Keratinocyte (primary cell): ENCODE data around the gene DEFB108B. TPM values are rescaled to one million over a fixed set of nuclear protein-coding genes. Genes with fewer than 3 reads are reported as not detected.
A peak's percentile ranks its signal among the peaks of the same experiment; 100 is the strongest.
"Not testable (repeated sequence)": the region's sequence is repeated elsewhere in the genome, so short reads cannot be mapped to it uniquely, and the experiment has no call there.

Experiments used
- DNase-seq: peaks from one replicate; pipeline ENCODE4 v3.0.0-alpha.2; 2011; ENCODE audit warnings: low read depth, missing footprints, low spot score
- FAIRE-seq: peaks from 2 replicates; lab custom pipeline; 2011; peaks lifted over from hg19 to GRCh38; lab: Jason Lieb, UNC
- H2AFZ ChIP-seq: 2 replicates; pipeline ENCODE4 v1.6.0; 2012; ENCODE audit warnings: low read length, control low read depth, inconsistent platforms; ENCODE audit not compliant: control insufficient read depth
- H3K27ac ChIP-seq: 2 replicates; pipeline ENCODE4 v1.5.1; 2011; ENCODE audit warnings: low read length; ENCODE audit not compliant: control insufficient read depth, insufficient read depth
- H3K27me3 ChIP-seq: 3 replicates; pipeline ENCODE4 v1.6.0; 2011; ENCODE audit warnings: low read length; ENCODE audit not compliant: control insufficient read depth, insufficient read depth; ENCODE audit errors: extremely low read depth
- H3K36me3 ChIP-seq, 2 experiments: 2 replicates in 1 of 2; 3 replicates in 1 of 2; pipeline ENCODE4 v1.5.1; 2011; ENCODE audit warnings: low read length in 2 of 2, mild to moderate bottlenecking in 1 of 2; ENCODE audit not compliant: control insufficient read depth in 2 of 2, insufficient read depth in 2 of 2; ENCODE audit errors: extremely low read depth in 1 of 2
- H3K4me1 ChIP-seq: 3 replicates; pipeline ENCODE4 v1.5.1; 2011; ENCODE audit warnings: low read length; ENCODE audit not compliant: control insufficient read depth, insufficient read depth; ENCODE audit errors: extremely low read depth
- H3K4me2 ChIP-seq: 3 replicates; pipeline ENCODE4 v1.6.0; 2011; ENCODE audit warnings: low read depth, low read length; ENCODE audit not compliant: control insufficient read depth, insufficient read depth; ENCODE audit errors: extremely low read depth
- H3K4me3 ChIP-seq, 3 experiments: fragments of 200-600 bp in 1 of 3; sonication (generic) in 1 of 3; 2 replicates in 2 of 3; 3 replicates in 1 of 3; pipeline ENCODE4 v1.5.1; 2011 to 2016; ENCODE audit warnings: low read length in 3 of 3, mild to moderate bottlenecking in 3 of 3, control low read depth in 2 of 3, inconsistent platforms in 1 of 3, low read depth in 1 of 3, mixed read lengths in 1 of 3, mixed run types in 1 of 3, moderate library complexity in 1 of 3; ENCODE audit not compliant: control insufficient read depth in 2 of 3, insufficient read depth in 2 of 3; ENCODE audit errors: extremely low read depth in 1 of 3
- H3K79me2 ChIP-seq: 2 replicates; pipeline ENCODE4 v1.6.0; 2012; ENCODE audit warnings: low read length; ENCODE audit not compliant: control insufficient read depth, insufficient read depth
- H3K9ac ChIP-seq: 3 replicates; pipeline ENCODE4 v1.6.0; 2011; ENCODE audit warnings: low read length; ENCODE audit not compliant: control insufficient read depth, insufficient read depth; ENCODE audit errors: extremely low read depth
- H3K9me1 ChIP-seq: 3 replicates; pipeline ENCODE4 v1.6.0; 2011; ENCODE audit warnings: low read length; ENCODE audit not compliant: control insufficient read depth, insufficient read depth; ENCODE audit errors: extremely low read depth
- H3K9me3 ChIP-seq: 2 replicates; pipeline ENCODE4 v1.5.1; 2012; ENCODE audit warnings: low read depth, low read length; ENCODE audit not compliant: control insufficient read depth
- H4K20me1 ChIP-seq: 3 replicates; pipeline ENCODE4 v1.6.0; 2011; ENCODE audit warnings: low read length; ENCODE audit not compliant: control insufficient read depth, insufficient read depth; ENCODE audit errors: extremely low read depth
- EZH2 ChIP-seq: IDR thresholded peaks from one replicate; pipeline ENCODE4 v1.6.1; 2012; ENCODE audit warnings: inconsistent platforms, mild to moderate bottlenecking, low read length, moderate library complexity
- dilution Hi-C: fragments of 300-500 bp; cut with MboI; formaldehyde crosslinking; loops from one replicate; pipeline ENCODE4 v1.7.0; 2020; ENCODE audit warnings: low sequenced_read_pairs; ENCODE audit not compliant: extremely low pct_ligation_motif_present
- polyA plus RNA-seq, 5 experiments: library from polyadenylated mRNA; depleted of rRNA in 3 of 5; stranded (reverse) in 3 of 5; stranded (forward) in 1 of 5; unstranded in 1 of 5; fragments of >200 nt; gene quantifications; 1 replicate in 1 of 5; 2 replicates in 3 of 5; 3 replicates in 1 of 5; pipeline versions ENCODE4 v1.2.1 to v1.2.3, GENCODE V29; 2011 to 2012; ENCODE audit warnings: missing spikeins in 2 of 5, low read depth in 1 of 5, low replicate concordance in 1 of 5

The DEFB108B gene
- polyA plus RNA-seq, 1 donor (not counting 4 experiments of a cell fraction or from before 2014, with no cell fraction given): not detected

- H3K36me3 ChIP-seq, H3K4me1 ChIP-seq, H3K4me2 ChIP-seq, H3K27me3 ChIP-seq, H3K79me2 ChIP-seq, H3K27ac ChIP-seq, H4K20me1 ChIP-seq, H3K9me1 ChIP-seq, DNase-seq, H3K9me3 ChIP-seq, FAIRE-seq, H3K9ac ChIP-seq, dilution Hi-C loops, H3K4me3 ChIP-seq: not testable (repeated sequence)
- peak overlapping the region; percentile 44 for H2AFZ ChIP-seq
Measured at GRCh38 chr11:71842720-71843119, 9.7 kb downstream of the DEFB108B start.

- H3K4me2 ChIP-seq, H3K36me3 ChIP-seq, H3K9me1 ChIP-seq, H3K9ac ChIP-seq, H3K79me2 ChIP-seq, H2AFZ ChIP-seq, FAIRE-seq, H3K27ac ChIP-seq, H3K4me1 ChIP-seq, dilution Hi-C loops, DNase-seq, H4K20me1 ChIP-seq, H3K27me3 ChIP-seq, H3K9me3 ChIP-seq, H3K4me3 ChIP-seq: not testable (repeated sequence)
Measured at GRCh38 chr11:71843355-71843754, 10.4 kb downstream of the DEFB108B start.

GRCh38 chr11:71843858-71844257, 10.9 kb downstream of the DEFB108B start:
- H3K4me3 ChIP-seq: no peak overlapping the region
- peaks cover 4% of the 10 kb centered on the region for H3K4me1 ChIP-seq
- FAIRE-seq (no peak), DNase-seq (no peak)
- H3K9me3 ChIP-seq: no peaks in the 10 kb centered on the region
- no peak overlapping the region for H3K4me2 ChIP-seq
- no peaks in the 10 kb centered on the region for H3K27me3 ChIP-seq
- dilution Hi-C loops: no loop called here
- no peaks in the 10 kb centered on the region for H3K36me3 ChIP-seq
- H3K9ac ChIP-seq: no peak overlapping the region
- no peak overlapping the region for H2AFZ ChIP-seq
- no peaks in the 10 kb centered on the region for H3K79me2 ChIP-seq
- H3K9me1 ChIP-seq: no peaks in the 10 kb centered on the region
- no peak for TF ChIP-seq EZH2
- H3K27ac ChIP-seq: no peak overlapping the region
- no peaks in the 10 kb centered on the region for H4K20me1 ChIP-seq

GRCh38 chr11:71853895-71854294, 20.9 kb downstream of the DEFB108B start:
- H3K79me2 ChIP-seq, DNase-seq, FAIRE-seq, H4K20me1 ChIP-seq, H3K4me2 ChIP-seq, H2AFZ ChIP-seq, dilution Hi-C loops, H3K9me1 ChIP-seq, H3K4me3 ChIP-seq, H3K36me3 ChIP-seq, H3K9me3 ChIP-seq, H3K27me3 ChIP-seq, H3K4me1 ChIP-seq, H3K9ac ChIP-seq, H3K27ac ChIP-seq: not testable (repeated sequence)

- H3K4me3 ChIP-seq, dilution Hi-C loops, H3K27ac ChIP-seq, H4K20me1 ChIP-seq, H3K9me3 ChIP-seq, H3K4me1 ChIP-seq, H3K9me1 ChIP-seq, H3K36me3 ChIP-seq, DNase-seq, H3K4me2 ChIP-seq, H3K27me3 ChIP-seq, H2AFZ ChIP-seq, H3K9ac ChIP-seq, H3K79me2 ChIP-seq, FAIRE-seq: not testable (repeated sequence)
Measured at GRCh38 chr11:71855880-71856279, 22.9 kb downstream of the DEFB108B start.
